HEK293T (cell line): ENCODE results near the gene NET1.

Experiments used
- CTCF ChIA-PET: fragments of 350-600 bp; formaldehyde crosslinking; extraction: SDS; loops from one replicate; lab custom pipeline; 2021; ENCODE audit warnings: antibody characterized with exemption, inconsistent platforms; lab: Yijun Ruan, JAX
- POLR2A ChIA-PET: fragments of 350-600 bp; formaldehyde crosslinking; extraction: SDS; loops from one replicate; lab custom pipeline; 2020; ENCODE audit warnings: antibody characterized with exemption, inconsistent platforms; lab: Yijun Ruan, JAX
- DNase-seq: peaks from one replicate; pipeline ENCODE4 v3.0.0; 2012; ENCODE audit warnings: mixed read lengths; ENCODE audit errors: extremely low spot score
- ARNT ChIP-seq: fragments of 450-650 bp; IDR thresholded peaks from 2 replicates; pipeline ENCODE4 v1.6.1; 2017; ENCODE audit warnings: mild to moderate bottlenecking
- BHLHE40 ChIP-seq: fragments of 450-650 bp; IDR thresholded peaks from 2 replicates; pipeline ENCODE4 v1.6.1; 2016; ENCODE audit warnings: mild to moderate bottlenecking, moderate library complexity, borderline replicate concordance
- CTBP1 ChIP-seq: fragments of 450-650 bp; IDR thresholded peaks from 2 replicates; pipeline ENCODE4 v1.6.1; 2016; ENCODE audit warnings: borderline replicate concordance
- ELF4 ChIP-seq: fragments of 450-650 bp; IDR thresholded peaks from 2 replicates; pipeline ENCODE4 v1.6.1; 2017; ENCODE audit warnings: antibody characterized with exemption
- FOXA1 ChIP-seq: fragments of 450-650 bp; IDR thresholded peaks from 2 replicates; pipeline ENCODE4 v1.6.1; 2016; ENCODE audit warnings: mild to moderate bottlenecking
- FOXK2 ChIP-seq: fragments of 450-650 bp; IDR thresholded peaks from 2 replicates; pipeline ENCODE4 v1.6.1; 2016; ENCODE audit warnings: mild to moderate bottlenecking
- FOXM1 ChIP-seq: fragments of 450-650 bp; IDR thresholded peaks from 2 replicates; pipeline ENCODE4 v1.6.1; 2017; ENCODE audit warnings: mild to moderate bottlenecking, borderline replicate concordance
- HDGF ChIP-seq: fragments of 450-650 bp; IDR thresholded peaks from 2 replicates; pipeline ENCODE4 v1.6.1; 2017; ENCODE audit warnings: antibody characterized with exemption, borderline replicate concordance
- L3MBTL2 ChIP-seq: fragments of 450-650 bp; conservative IDR thresholded peaks from 2 replicates; pipeline ENCODE4 v1.6.1; 2016; ENCODE audit warnings: mild to moderate bottlenecking
- LEF1 ChIP-seq: fragments of 450-650 bp; IDR thresholded peaks from 2 replicates; pipeline ENCODE4 v1.6.1; 2017; ENCODE audit warnings: mild to moderate bottlenecking, borderline replicate concordance
- NFRKB ChIP-seq: fragments of 450-650 bp; IDR thresholded peaks from 2 replicates; pipeline ENCODE4 v1.6.1; 2016; ENCODE audit warnings: mild to moderate bottlenecking, moderate library complexity
- PKNOX1 ChIP-seq: fragments of 450-650 bp; IDR thresholded peaks from 2 replicates; pipeline ENCODE4 v1.6.1; 2016
- SP1 ChIP-seq: fragments of 450-650 bp; IDR thresholded peaks from 2 replicates; pipeline ENCODE4 v1.6.1; 2017
- SUZ12 ChIP-seq: fragments of 450-650 bp; IDR thresholded peaks from 2 replicates; pipeline ENCODE4 v1.6.1; 2016; ENCODE audit warnings: mild to moderate bottlenecking
- TARDBP ChIP-seq: fragments of 450-650 bp; IDR thresholded peaks from 2 replicates; pipeline ENCODE4 v1.6.1; 2016
- ZNF384 ChIP-seq: fragments of 450-650 bp; IDR thresholded peaks from 2 replicates; pipeline ENCODE4 v1.6.1; 2016

The NET1 gene

GRCh38 chr10:5381187-5381586 lies 31.2 kb upstream of the NET1 start:
- no peak for TF ChIP-seq TARDBP
- TF ChIP-seq L3MBTL2: no peak
- TF ChIP-seq NFRKB: no peak
- no peak for TF ChIP-seq ELF4
- no peak for TF ChIP-seq CTBP1
- TF ChIP-seq SP1: no peak
- TF ChIP-seq FOXM1: no peak
- no peak for TF ChIP-seq FOXA1
- TF ChIP-seq BHLHE40: no peak
- no peak for TF ChIP-seq LEF1
- TF ChIP-seq SUZ12: no peak
- TF ChIP-seq FOXK2: no peak
- no peak for TF ChIP-seq PKNOX1
- TF ChIP-seq HDGF: no peak
- TF ChIP-seq ARNT: no peak
- no peak for TF ChIP-seq ZNF384
- POLR2A ChIA-PET: no interaction called here
- CTCF ChIA-PET: no interaction called here
- DNase-seq: no peak

- TF ChIP-seq L3MBTL2 (no peak), ARNT (no peak), CTBP1 (no peak), HDGF (no peak), SUZ12 (no peak), TARDBP (no peak), NFRKB (no peak), PKNOX1 (no peak), ZNF384 (no peak), FOXM1 (no peak), SP1 (no peak), FOXK2 (no peak), BHLHE40 (no peak), FOXA1 (no peak), LEF1 (no peak), ELF4 (no peak)
- ChIA-PET CTCF (no interaction called here), POLR2A (no interaction called here)
- DNase-seq: no peak
Observed at GRCh38 chr10:5385224-5385623, 27.1 kb upstream of the NET1 start.

- DNase-seq: no peak
- ChIA-PET POLR2A (no interaction called here), CTCF (interaction anchor here (0.6 to 1.5 kb wide), 2 partner anchors 487 to 537 kb away, joined by 3 read pairs; no protein-coding TSS in a partner anchor)
- TF ChIP-seq BHLHE40: no peak
- no peak for TF ChIP-seq FOXA1
- TF ChIP-seq ZNF384: no peak
- no peak for TF ChIP-seq L3MBTL2
- no peak for TF ChIP-seq FOXK2
- TF ChIP-seq TARDBP: no peak
- TF ChIP-seq SP1: no peak
- no peak for TF ChIP-seq HDGF
- no peak for TF ChIP-seq SUZ12
- no peak for TF ChIP-seq FOXM1
- TF ChIP-seq ARNT: no peak
- TF ChIP-seq ELF4: no peak
- no peak for TF ChIP-seq NFRKB
- TF ChIP-seq LEF1: no peak
- TF ChIP-seq PKNOX1: no peak
- TF ChIP-seq CTBP1: no peak
Observed at GRCh38 chr10:5387169-5387568, 25.2 kb upstream of the NET1 start.

GRCh38 chr10:5390607-5391205 lies 21.7 kb upstream of the NET1 start:
- TF ChIP-seq TARDBP: no peak
- TF ChIP-seq LEF1: no peak
- TF ChIP-seq ARNT: no peak
- no peak for TF ChIP-seq ELF4
- no peak for TF ChIP-seq FOXK2
- no peak for TF ChIP-seq SP1
- TF ChIP-seq CTBP1: no peak
- no peak for TF ChIP-seq L3MBTL2
- TF ChIP-seq HDGF: no peak
- no peak for TF ChIP-seq PKNOX1
- no peak for TF ChIP-seq NFRKB
- no peak for TF ChIP-seq SUZ12
- no peak for TF ChIP-seq FOXA1
- no peak for TF ChIP-seq BHLHE40
- TF ChIP-seq FOXM1: no peak
- no peak for TF ChIP-seq ZNF384
- DNase-seq: no peak
- ChIA-PET CTCF (no interaction called here), POLR2A (no interaction called here)

GRCh38 chr10:5391790-5392189 lies 20.6 kb upstream of the NET1 start:
- no peak for TF ChIP-seq NFRKB
- TF ChIP-seq ARNT: no peak
- no peak for TF ChIP-seq FOXA1
- TF ChIP-seq L3MBTL2: no peak
- TF ChIP-seq ZNF384: no peak
- no peak for TF ChIP-seq FOXM1
- no peak for TF ChIP-seq TARDBP
- no peak for TF ChIP-seq FOXK2
- no peak for TF ChIP-seq SP1
- ChIA-PET CTCF (no interaction called here), POLR2A (no interaction called here)
- DNase-seq: no peak
